HG03469 (cell line): Measurements from ENCODE around the gene PPP4R2.

Source experiments
- ATAC-seq: cut with Tn5 transposase; IDR thresholded peaks from one replicate; pipeline ENCODE4 v1.9.1; 2021; ENCODE audit warnings: mild to moderate bottlenecking, moderate library complexity, moderate number of reproducible peaks; ENCODE audit not compliant: unreplicated experiment

PPP4R2 gene

DNA sequence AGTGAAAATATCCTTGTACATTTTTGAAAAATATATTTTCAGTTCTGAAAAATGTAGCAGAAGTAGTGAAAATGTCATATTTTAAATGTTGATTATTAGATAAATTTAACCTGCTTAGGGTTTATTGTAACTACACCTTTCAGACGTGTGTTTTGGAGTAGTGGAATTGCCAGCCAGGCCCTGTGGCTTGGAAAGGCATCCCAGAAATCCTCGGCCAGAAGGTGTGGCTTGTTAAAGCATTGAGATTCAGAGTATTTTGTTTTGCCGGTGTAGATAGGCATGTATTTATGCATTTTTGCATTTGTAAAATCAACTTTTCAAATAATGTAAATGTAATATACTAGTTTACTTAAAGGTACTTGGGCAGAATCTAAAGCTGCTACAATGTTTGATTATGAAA is 71.8 kb downstream of the PPP4R2 start:
- no peak for ATAC-seq

DNA sequence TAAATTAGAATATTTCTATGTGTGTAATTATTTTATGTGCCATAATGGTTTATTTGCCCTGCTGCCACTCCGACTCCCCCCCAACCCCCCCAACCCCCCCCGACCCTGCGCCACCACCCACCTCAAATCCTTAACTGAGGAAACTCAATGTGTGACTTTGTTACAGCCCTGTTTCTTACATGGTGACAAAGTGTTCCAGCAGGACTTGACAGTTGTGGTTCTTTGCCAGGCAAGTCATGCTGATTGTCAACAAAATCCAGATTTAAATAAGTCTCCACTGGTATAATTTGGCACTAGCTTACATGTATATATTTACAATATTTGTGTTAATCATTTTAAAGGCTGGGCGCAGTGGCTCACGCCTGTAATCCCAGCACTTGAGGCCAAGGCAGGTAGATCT is 72.6 kb downstream of the PPP4R2 start:
- no peak for ATAC-seq

DNA sequence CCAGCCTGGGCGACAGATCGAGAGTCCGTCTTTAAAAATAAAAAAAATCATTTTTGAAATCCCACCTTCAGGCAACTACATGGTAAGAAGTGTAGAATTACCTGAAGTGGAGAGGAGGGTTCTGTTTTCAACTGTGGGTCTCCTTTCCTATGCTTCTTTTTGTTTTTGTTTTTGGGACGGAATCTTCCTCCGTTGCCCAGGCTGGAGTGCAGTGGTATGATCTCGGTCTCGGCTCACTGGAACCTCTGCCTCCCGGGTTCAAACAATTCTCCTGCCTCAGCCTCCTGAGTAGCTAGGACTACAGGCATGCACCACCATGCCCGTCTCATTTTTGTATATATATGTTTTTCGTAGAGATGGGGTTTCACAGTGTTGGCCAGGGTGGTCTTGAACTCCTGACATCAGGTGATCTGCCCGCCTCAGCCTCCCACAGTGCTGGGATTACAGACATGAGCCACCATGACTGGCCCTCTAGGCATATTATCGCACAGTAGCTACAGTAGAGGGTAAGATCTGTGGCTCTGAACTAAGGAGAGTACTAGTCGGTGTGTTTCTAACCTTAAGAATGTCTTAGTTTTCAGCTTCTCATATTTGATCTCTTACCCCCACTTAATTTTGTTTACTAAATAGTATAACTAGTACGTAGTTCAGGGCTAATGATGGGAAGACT is 73.3 kb downstream of the PPP4R2 start:
- no peak for ATAC-seq

GRCh38 chr3:73070675-73071575 is 74.3 kb downstream of the PPP4R2 start:
- no peak for ATAC-seq

DNA sequence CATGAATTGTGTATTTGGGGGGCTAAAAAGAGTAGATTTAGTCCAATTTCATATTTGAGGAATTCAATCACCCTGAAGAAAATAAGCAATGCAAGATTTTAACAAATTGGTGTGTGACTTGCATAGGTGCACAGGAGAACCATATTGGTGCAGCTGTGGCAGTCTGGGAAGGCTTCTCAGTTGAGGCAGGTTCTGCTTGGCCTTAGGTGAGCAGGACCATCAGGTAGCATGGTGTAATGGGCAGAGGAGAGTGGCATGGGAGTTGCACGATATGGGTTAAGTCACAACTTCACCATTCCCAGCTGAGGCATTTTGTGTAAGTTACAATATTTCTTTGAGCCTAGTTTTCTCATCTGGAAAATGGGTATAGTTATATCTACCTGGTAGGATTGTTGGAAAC is 75.3 kb downstream of the PPP4R2 start:
- no peak for ATAC-seq

- no peak for ATAC-seq
Measured at GRCh38 chr3:73072634-73073033, 76.0 kb downstream of the PPP4R2 start.

- no peak for ATAC-seq
Measured at GRCh38 chr3:73073091-73073707, 76.6 kb downstream of the PPP4R2 start.

GRCh38 chr3:73074781-73075180 is 78.2 kb downstream of the PPP4R2 start:
- ATAC-seq: no peak

- ATAC-seq: peak; percentile 87
Measured at GRCh38 chr3:73080216-73080966, 83.8 kb downstream of the PPP4R2 start.

- ATAC-seq: no peak
Measured at GRCh38 chr3:73081140-73081539, 84.5 kb downstream of the PPP4R2 start.

DNA sequence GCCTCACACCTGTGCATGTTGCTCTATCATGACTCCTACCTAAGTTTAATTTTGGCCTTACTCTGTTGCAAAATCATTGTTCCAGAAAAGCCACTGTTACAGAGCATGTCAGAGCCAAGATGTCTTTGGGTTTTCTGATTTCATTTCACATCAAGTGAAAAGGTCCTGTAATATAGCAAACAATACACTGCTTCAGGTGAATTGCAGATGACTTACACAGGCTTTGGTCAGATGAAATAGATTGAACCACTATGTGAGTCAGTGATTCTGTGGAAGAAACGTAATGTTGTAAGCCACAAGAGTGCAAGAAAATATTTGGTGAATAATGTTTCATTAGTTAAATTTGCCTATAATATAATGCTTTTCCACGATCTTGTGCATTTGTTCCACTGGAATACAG is 87.6 kb downstream of the PPP4R2 start:
- no peak for ATAC-seq

DNA sequence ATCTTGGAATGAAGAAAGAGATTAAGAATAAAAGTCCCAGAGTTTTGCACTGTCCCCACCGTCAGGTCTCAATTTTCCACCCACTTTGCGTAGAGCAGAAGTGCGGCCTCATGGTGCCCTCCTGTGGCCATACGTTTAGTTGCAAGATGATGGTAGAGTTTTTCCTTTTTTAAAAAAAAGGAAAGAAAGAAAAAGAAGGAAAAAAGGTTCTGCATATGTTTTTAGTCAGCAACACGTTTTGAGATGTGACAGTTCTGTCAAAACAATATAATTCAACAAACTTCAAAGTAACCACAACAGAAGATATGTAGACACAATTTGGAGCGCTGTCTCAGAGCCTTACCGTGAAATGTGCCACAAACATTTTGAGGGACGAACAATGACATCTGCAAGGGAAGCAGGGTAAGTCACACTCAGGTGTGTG is 89.5 kb downstream of the PPP4R2 start:
- no peak for ATAC-seq

- no peak for ATAC-seq
Measured at GRCh38 chr3:73094129-73094528, 97.5 kb downstream of the PPP4R2 start.

- ATAC-seq: no peak
Measured at GRCh38 chr3:73094951-73095350, 98.3 kb downstream of the PPP4R2 start.

DNA sequence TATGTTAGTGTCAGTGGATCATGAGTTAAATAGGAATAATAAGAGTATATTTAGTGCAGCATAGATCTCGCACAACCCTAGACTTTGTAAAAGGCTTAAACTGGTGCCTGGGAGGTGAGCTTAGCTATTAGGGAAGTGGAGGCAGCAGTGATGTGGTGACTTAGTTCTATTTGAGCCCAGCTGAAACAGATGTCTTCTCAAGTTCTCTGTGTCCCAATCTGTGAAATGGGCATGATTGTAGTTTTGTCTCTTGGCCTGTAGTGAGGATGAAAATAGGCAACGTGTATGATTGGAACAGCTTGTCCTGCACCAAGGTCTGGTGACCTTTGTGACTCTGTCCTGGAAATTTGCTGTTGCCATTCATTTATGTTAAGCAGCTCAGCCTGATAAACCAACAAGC is 99.6 kb downstream of the PPP4R2 start:
- ATAC-seq: no peak

- ATAC-seq: no peak
Measured at GRCh38 chr3:73098026-73098425, 101.4 kb downstream of the PPP4R2 start.

DNA sequence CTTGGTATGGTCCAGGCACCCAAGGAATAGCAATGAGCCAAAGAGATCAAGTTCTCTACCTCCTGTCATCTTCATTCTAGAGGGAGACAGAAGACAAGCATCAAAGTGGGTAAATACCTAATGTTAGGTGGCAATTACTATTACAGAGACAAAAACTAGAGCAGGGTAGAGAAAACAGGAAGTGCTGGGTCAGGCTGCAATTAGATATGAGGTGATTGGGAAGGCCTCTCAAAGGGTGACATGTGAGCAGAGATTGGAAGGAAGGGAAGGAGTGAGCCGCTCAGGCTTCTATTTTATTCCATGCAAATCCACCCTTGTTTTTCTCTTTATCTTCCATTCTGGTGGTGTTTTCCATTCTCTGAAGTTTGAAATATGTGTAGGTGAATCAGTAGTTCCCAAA is 102.3 kb downstream of the PPP4R2 start:
- ATAC-seq: no peak

GRCh38 chr3:73100741-73101559 is 104.3 kb downstream of the PPP4R2 start:
- ATAC-seq: peak; percentile 83

GRCh38 chr3:73101881-73102280 is 105.3 kb downstream of the PPP4R2 start:
- no peak for ATAC-seq

DNA sequence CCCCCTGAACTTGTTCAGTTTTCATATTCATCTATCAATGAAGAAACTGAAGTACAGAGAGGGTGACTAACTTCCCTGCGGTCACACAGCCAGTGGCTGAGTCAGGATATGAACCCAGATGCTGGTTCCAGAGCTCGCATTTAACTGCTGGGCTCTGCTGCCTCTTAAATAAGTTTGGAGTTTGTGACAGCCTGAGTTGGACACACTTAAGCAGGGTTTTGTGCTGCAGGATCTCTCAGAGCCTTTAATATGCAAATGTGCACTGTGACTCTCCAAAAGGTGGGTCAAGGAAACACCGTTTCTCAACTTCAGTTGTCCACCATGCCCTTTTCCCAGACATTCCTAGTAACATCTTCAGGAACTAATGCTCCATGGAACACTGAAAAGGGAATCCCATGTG is 110.6 kb downstream of the PPP4R2 start:
- no peak for ATAC-seq
